OCI-LY7 (cell line): ENCODE results near the gene NDC1. TPM values are rescaled to one million over a fixed set of nuclear protein-coding genes. Genes with fewer than 3 reads are reported as not detected.

ENCODE experiments used
- BruUV-seq: library from RNA; stranded (reverse); fragments of 400-500 nt; replicated peaks from 2 replicates; lab custom pipeline; 2021; lab: Mats Ljungman, UMichigan
- CTCF ChIA-PET: fragments of 300-600 bp; sonication (Branson Sonifier 250); formaldehyde crosslinking; loops from one replicate; lab custom pipeline; 2022; ENCODE audit warnings: antibody characterized with exemption; ENCODE audit not compliant: unreplicated experiment; lab: Charles Lee
- POLR2A ChIA-PET: fragments of 300-600 bp; sonication (Branson Sonifier 250); formaldehyde crosslinking; loops from one replicate; lab custom pipeline; 2022; ENCODE audit warnings: antibody characterized with exemption; lab: Charles Lee
- DNase-seq: peaks from one replicate; pipeline ENCODE4 v3.0.0-alpha.2; 2015; ENCODE audit warnings: low spot score
- H2AFZ ChIP-seq: fragments of 200-600 bp; sonication (generic), shearing (Covaris generic); 2 replicates; pipeline ENCODE4 v1.6.1; 2014; ENCODE audit warnings: mild to moderate bottlenecking, antibody characterized with exemption, low read length, moderate library complexity
- H3K27ac ChIP-seq: fragments of 200-600 bp; sonication (generic); 2 replicates; pipeline ENCODE4 v1.5.1; 2014; ENCODE audit warnings: mixed run types, low read depth, mild to moderate bottlenecking, moderate library complexity, low read length, inconsistent platforms; ENCODE audit not compliant: poor library complexity, severe bottlenecking
- H3K36me3 ChIP-seq: fragments of 200-600 bp; sonication (generic); 2 replicates; pipeline ENCODE4 v1.6.1; 2014; ENCODE audit warnings: mild to moderate bottlenecking, antibody characterized with exemption, low read length, moderate library complexity, mixed read lengths; ENCODE audit not compliant: insufficient read depth
- H3K4me1 ChIP-seq: fragments of 200-600 bp; sonication (generic); 2 replicates; pipeline ENCODE4 v1.5.1; 2014; ENCODE audit warnings: mild to moderate bottlenecking, low read length; ENCODE audit not compliant: insufficient read depth, poor library complexity, severe bottlenecking
- H3K4me2 ChIP-seq: fragments of 200-600 bp; sonication (generic); 2 replicates; pipeline ENCODE4 v1.6.1; 2014; ENCODE audit warnings: mild to moderate bottlenecking, low read length
- H3K4me3 ChIP-seq: fragments of 200-600 bp; sonication (generic); 2 replicates; pipeline ENCODE4 v1.5.1; 2014; ENCODE audit warnings: mild to moderate bottlenecking, low read depth, low read length; ENCODE audit not compliant: poor library complexity, severe bottlenecking
- H3K79me2 ChIP-seq: fragments of 200-600 bp; sonication (generic); 2 replicates; pipeline ENCODE4 v1.6.1; 2016; ENCODE audit warnings: low read depth, mild to moderate bottlenecking, low read length, moderate library complexity, mixed read lengths; ENCODE audit not compliant: insufficient read depth
- H3K9me2 ChIP-seq: fragments of 200-600 bp; sonication (generic); 2 replicates; pipeline ENCODE4 v1.6.1; 2016; ENCODE audit warnings: mild to moderate bottlenecking, low read length, mixed read lengths; ENCODE audit not compliant: insufficient read depth
- H3K9me3 ChIP-seq: fragments of 200-600 bp; sonication (generic); 2 replicates; pipeline ENCODE4 v1.6.1; 2014; ENCODE audit warnings: mild to moderate bottlenecking, mixed run types, low read length, mixed read lengths
- H4K20me1 ChIP-seq: fragments of 200-600 bp; sonication (generic); 2 replicates; pipeline ENCODE4 v1.6.1; 2014; ENCODE audit warnings: mild to moderate bottlenecking, antibody characterized with exemption, low read length, moderate library complexity, mixed read lengths; ENCODE audit not compliant: insufficient read depth
- EZH2phosphoT487 ChIP-seq: fragments of 200-600 bp; sonication (generic); IDR thresholded peaks from 2 replicates; pipeline ENCODE4 v1.6.1; 2018; ENCODE audit warnings: low read depth, borderline replicate concordance, mild to moderate bottlenecking, mixed run types, antibody characterized with exemption, low read length, moderate library complexity, mixed read lengths
- intact Hi-C: fragments of 100-400 bp; cut with micrococcal nuclease; formaldehyde crosslinking; loops from one replicate; pipeline ENCODE4 v1.10.0; 2022; ENCODE audit not compliant: unreplicated experiment
- total RNA-seq, 2 experiments: library from RNA; depleted of rRNA in 1 of 2; stranded (reverse); fragments of >200 nt in 1 of 2; shearing (Covaris generic) in 1 of 2; gene quantifications; 2 replicates each; pipeline ENCODE4 v1.2.3, GENCODE V29; 2014 to 2022
- TF ChIP-seq, protein P1 (sequence below): fragments of 200-600 bp; sonication (generic); conservative IDR thresholded peaks from 2 replicates; pipeline ENCODE4 v1.5.1; 2014; ENCODE audit warnings: mild to moderate bottlenecking, antibody characterized with exemption, low read length, moderate library complexity, mixed read lengths

Gene NDC1
- total RNA-seq, 2 experiments from 2014 or later, result 51.8 to 71.5 TPM

DNA sequence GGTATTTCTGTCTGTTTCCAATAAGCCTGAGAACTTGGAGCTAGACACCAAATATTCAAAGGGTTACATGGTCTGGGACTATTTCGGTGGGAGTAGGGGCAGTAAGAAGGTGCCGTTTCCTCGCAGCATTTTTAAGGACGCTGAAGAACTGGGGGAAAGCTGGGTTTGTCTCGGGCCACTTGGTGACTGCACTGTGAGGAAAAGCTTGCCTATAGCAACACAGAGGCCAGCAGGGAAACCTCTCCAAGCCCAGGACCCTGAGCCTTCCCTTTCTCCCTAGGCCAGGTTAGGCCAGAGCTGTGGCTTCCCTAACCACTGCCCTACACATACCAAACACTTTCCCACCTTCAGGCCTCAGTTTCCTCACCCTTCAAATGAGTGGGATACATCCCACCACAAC is 102.4 kb downstream of the NDC1 start:
- TF ChIP-seq, protein P1, sequence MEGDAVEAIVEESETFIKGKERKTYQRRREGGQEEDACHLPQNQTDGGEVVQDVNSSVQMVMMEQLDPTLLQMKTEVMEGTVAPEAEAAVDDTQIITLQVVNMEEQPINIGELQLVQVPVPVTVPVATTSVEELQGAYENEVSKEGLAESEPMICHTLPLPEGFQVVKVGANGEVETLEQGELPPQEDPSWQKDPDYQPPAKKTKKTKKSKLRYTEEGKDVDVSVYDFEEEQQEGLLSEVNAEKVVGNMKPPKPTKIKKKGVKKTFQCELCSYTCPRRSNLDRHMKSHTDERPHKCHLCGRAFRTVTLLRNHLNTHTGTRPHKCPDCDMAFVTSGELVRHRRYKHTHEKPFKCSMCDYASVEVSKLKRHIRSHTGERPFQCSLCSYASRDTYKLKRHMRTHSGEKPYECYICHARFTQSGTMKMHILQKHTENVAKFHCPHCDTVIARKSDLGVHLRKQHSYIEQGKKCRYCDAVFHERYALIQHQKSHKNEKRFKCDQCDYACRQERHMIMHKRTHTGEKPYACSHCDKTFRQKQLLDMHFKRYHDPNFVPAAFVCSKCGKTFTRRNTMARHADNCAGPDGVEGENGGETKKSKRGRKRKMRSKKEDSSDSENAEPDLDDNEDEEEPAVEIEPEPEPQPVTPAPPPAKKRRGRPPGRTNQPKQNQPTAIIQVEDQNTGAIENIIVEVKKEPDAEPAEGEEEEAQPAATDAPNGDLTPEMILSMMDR, result no peak
- no peak for TF ChIP-seq EZH2phosphoT487
- H3K9me3 ChIP-seq, result no peaks in the 10 kb centered on the region
- POLR2A ChIA-PET, result interaction anchor here (1.4 kb wide), 1 partner anchor 56 kb away, joined by 4 read pairs; no protein-coding TSS in a partner anchor
- H3K9me2 ChIP-seq, result no peaks in the 10 kb centered on the region
- H3K27ac ChIP-seq, result no peak overlapping the region
- H3K4me2 ChIP-seq, result no peak overlapping the region
- H3K79me2 ChIP-seq, result no peaks in the 10 kb centered on the region
- no TSS peak for BruUV-seq
- no peaks in the 10 kb centered on the region for H3K4me1 ChIP-seq
- no peaks in the 10 kb centered on the region for H3K36me3 ChIP-seq
- H3K4me3 ChIP-seq, result no peak overlapping the region
- CTCF ChIA-PET, result no interaction called here
- intact Hi-C loops, result no loop called here
- H2AFZ ChIP-seq, result no peak overlapping the region
- no peaks in the 10 kb centered on the region for H4K20me1 ChIP-seq
- no peak for DNase-seq

- no peaks in the 10 kb centered on the region for H3K9me2 ChIP-seq
- TF ChIP-seq EZH2phosphoT487, result no peak
- TF ChIP-seq, protein P1, result no peak
- POLR2A ChIA-PET, result interaction anchor here (0.6 kb wide), 1 partner anchor 140 kb away, joined by 3 read pairs; no protein-coding TSS in a partner anchor
- no peaks in the 10 kb centered on the region for H4K20me1 ChIP-seq
- no peak for DNase-seq
- no peak overlapping the region for H2AFZ ChIP-seq
- no peak overlapping the region for H3K4me2 ChIP-seq
- H3K4me3 ChIP-seq, result no peak overlapping the region
- H3K36me3 ChIP-seq, result no peaks in the 10 kb centered on the region
- no peaks in the 10 kb centered on the region for H3K79me2 ChIP-seq
- BruUV-seq, result no TSS peak
- no peaks in the 10 kb centered on the region for H3K9me3 ChIP-seq
- no peaks in the 10 kb centered on the region for H3K4me1 ChIP-seq
- CTCF ChIA-PET, result no interaction called here
- H3K27ac ChIP-seq, result no peak overlapping the region
- intact Hi-C loops, result no loop called here
Observed at GRCh38 chr1:53735261-53735660, 102.8 kb downstream of the NDC1 start.

- TF ChIP-seq, protein P1, result no peak
- no peak for TF ChIP-seq EZH2phosphoT487
- intact Hi-C loops, result no loop called here
- H3K4me2 ChIP-seq, result no peak overlapping the region
- H3K9me3 ChIP-seq, result no peaks in the 10 kb centered on the region
- no peak overlapping the region for H2AFZ ChIP-seq
- H3K36me3 ChIP-seq, result no peaks in the 10 kb centered on the region
- no peak overlapping the region for H3K4me3 ChIP-seq
- DNase-seq, result no peak
- POLR2A ChIA-PET, result interaction anchor here (0.6 kb wide), 1 partner anchor 139 kb away, joined by 3 read pairs; no protein-coding TSS in a partner anchor
- H3K27ac ChIP-seq, result no peak overlapping the region
- no peaks in the 10 kb centered on the region for H4K20me1 ChIP-seq
- H3K79me2 ChIP-seq, result no peaks in the 10 kb centered on the region
- H3K9me2 ChIP-seq, result no peaks in the 10 kb centered on the region
- no TSS peak for BruUV-seq
- CTCF ChIA-PET, result no interaction called here
- no peaks in the 10 kb centered on the region for H3K4me1 ChIP-seq
Observed at GRCh38 chr1:53734650-53735211, 103.4 kb downstream of the NDC1 start.
